Bronchial epithelial cell (primary cell): ENCODE data around the gene USP6. TPM values are rescaled to one million over a fixed set of nuclear protein-coding genes. Genes with fewer than 3 reads are reported as not detected.
"Not testable (repeated sequence)": the region's sequence is repeated elsewhere in the genome, so short reads cannot be mapped to it uniquely, and the experiment has no call there.

Experiments used
- DNase-seq: peaks from one replicate; pipeline ENCODE4 v3.0.0-alpha.2; 2010; ENCODE audit warnings: low read depth
- FAIRE-seq: peaks from 2 replicates; lab custom pipeline; 2011; peaks lifted over from hg19 to GRCh38; lab: Jason Lieb, UNC
- H3K27me3 ChIP-seq: 2 replicates; pipeline ENCODE4 v1.5.1; 2011; ENCODE audit warnings: low read length; ENCODE audit not compliant: control insufficient read depth, insufficient read depth
- H3K36me3 ChIP-seq: 2 replicates; pipeline ENCODE4 v1.5.1; 2011; ENCODE audit warnings: low read length; ENCODE audit not compliant: control insufficient read depth, insufficient read depth
- H3K4me3 ChIP-seq: 2 replicates; pipeline ENCODE4 v1.5.1; 2011; ENCODE audit warnings: mild to moderate bottlenecking, low read depth, low read length, control low read depth
- total RNA-seq: library from RNA; depleted of rRNA; stranded (reverse); fragments of >200 nt; gene quantifications from 2 replicates; pipeline ENCODE4 v1.2.1, GENCODE V29; 2014
- TF ChIP-seq, protein P1 (sequence below): IDR thresholded peaks from 2 replicates; pipeline ENCODE4 v1.5.1; 2011; ENCODE audit warnings: mild to moderate bottlenecking, moderate library complexity, low read length, control low read depth, inconsistent platforms; ENCODE audit not compliant: insufficient read depth, severe bottlenecking

The USP6 gene
- total RNA-seq, 1 donor from 2014 or later, result not detected

DNA sequence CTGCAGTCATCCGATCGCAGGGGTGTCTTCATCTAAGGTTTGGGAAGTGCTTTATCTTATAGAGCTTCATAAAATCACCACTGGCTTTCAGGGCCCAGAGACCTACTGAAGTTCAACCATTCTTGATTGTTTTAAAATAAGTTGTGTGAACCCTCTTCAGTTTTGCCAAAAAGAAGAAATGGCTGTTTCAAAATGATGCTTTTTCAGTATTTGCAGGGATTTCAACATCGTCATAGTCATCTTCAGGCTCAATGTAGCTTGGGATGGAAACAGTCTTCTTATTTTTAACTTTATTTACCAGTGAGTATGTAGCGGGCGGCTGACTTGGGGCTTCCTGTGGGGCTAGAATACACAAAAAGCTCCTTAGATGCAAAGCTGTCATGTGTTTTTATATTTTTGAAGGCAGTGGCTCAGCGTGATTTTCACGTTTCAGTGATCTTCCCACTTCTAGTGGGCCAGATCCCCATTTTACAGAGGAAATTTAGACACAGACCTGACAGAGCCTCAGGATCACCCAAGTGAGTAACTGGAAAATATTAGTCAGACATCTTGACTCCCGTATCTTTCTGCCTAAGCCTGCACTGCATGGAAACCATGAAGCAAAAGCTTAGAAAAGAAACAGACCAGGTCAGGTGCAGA is 94.9 kb downstream of the USP6 start:
- no peak for FAIRE-seq
- no peaks in the 10 kb centered on the region for H3K27me3 ChIP-seq
- TF ChIP-seq, protein P1, sequence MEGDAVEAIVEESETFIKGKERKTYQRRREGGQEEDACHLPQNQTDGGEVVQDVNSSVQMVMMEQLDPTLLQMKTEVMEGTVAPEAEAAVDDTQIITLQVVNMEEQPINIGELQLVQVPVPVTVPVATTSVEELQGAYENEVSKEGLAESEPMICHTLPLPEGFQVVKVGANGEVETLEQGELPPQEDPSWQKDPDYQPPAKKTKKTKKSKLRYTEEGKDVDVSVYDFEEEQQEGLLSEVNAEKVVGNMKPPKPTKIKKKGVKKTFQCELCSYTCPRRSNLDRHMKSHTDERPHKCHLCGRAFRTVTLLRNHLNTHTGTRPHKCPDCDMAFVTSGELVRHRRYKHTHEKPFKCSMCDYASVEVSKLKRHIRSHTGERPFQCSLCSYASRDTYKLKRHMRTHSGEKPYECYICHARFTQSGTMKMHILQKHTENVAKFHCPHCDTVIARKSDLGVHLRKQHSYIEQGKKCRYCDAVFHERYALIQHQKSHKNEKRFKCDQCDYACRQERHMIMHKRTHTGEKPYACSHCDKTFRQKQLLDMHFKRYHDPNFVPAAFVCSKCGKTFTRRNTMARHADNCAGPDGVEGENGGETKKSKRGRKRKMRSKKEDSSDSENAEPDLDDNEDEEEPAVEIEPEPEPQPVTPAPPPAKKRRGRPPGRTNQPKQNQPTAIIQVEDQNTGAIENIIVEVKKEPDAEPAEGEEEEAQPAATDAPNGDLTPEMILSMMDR, result no peak

DNA sequence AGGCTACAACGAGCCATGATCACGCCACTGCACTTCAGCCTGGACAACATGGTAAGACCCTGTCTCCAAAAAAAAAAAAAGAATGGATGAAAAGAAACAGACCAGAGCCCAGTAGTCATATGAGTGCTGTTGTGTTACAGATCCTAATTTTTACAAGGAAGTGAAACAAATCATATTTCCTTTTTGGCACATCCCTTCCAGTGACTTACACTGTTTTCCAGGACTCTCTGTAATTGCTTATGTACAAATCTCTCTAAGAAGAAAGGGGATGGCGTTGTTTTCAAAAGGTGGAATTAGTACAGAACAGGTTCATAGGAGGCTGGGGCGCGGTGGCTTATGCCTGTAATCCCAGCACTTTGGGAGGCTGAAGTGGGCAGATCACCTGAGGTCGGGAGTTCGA is 95.6 kb downstream of the USP6 start:
- TF ChIP-seq, protein P1, result no peak
- no peak for FAIRE-seq
- H3K36me3 ChIP-seq, result no peaks in the 10 kb centered on the region
- no peak for DNase-seq
- no peaks in the 10 kb centered on the region for H3K27me3 ChIP-seq
- H3K4me3 ChIP-seq, result no peak overlapping the region

More for the DNA sequence above, 94.9 kb downstream of the USP6 start:
- no peak overlapping the region for H3K4me3 ChIP-seq
- H3K36me3 ChIP-seq, result no peaks in the 10 kb centered on the region
- DNase-seq, result no peak

DNA sequence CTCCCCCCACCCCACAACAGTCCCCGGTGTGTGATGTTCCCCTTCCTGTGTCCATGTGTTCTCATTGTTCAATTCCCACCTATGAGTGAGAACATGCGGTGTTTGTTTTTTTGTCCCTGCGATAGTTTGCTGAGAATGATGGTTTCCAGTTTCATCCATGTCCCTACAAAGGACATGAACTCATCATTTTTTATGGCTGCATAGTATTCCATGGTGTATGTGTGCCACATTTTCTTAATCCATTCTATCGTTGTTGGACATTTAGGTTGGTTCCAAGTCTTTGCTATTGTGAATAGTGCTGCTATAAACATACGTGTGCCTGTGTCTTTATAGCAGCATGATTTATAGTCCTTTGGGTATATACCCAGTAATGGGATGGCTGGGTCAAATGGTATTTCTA is 101.7 kb downstream of the USP6 start:
- not testable (repeated sequence) for DNase-seq, H3K4me3 ChIP-seq, H3K27me3 ChIP-seq, H3K36me3 ChIP-seq, FAIRE-seq

DNA sequence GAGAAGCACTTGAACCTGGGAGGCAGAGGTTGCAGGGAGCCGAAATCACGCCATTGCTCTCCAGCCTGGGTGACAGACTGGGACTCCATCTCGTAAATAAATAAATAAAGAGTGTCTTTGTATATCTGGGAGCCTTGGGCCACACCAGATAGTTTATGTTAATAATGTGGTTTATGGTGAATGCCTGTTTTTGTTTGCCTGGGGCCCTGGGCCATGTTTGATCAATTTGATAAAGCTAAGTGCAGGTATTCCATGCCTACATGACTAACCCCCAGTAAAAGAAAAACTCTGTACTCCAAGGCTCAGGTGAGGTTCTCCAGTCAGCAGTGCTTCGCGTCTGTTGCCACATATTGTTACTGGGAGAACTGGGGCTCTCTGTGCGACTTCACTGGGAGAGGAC is 103.7 kb downstream of the USP6 start:
- Histone ChIP-seq H3K36me3 (no peaks in the 10 kb centered on the region), H3K27me3 (no peaks in the 10 kb centered on the region), H3K4me3 (no peak overlapping the region)
- TF ChIP-seq, protein P1, result no peak
- DNase-seq (no peak), FAIRE-seq (no peak)

DNA sequence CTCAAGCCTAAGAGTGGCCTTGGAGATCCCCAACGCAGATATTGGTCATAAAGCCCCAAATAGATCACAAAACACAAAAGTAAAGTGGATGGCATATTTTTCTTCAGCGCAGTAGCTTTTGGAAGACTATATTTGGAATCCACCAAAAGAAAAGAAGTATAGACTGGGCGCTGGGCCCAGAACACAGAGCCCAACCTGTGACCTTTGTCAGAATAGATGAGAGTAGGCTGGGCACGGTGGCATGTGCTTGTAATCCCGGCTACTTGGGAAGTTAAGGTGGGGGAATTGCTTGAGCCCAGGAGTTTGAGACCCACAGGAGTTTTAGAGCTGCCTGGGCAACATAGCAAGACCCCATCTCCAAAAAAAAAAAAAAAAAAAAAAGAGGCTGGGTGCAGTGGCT is 104.2 kb downstream of the USP6 start:
- FAIRE-seq (no peak), DNase-seq (no peak)
- Histone ChIP-seq H3K27me3 (no peaks in the 10 kb centered on the region), H3K36me3 (no peaks in the 10 kb centered on the region), H3K4me3 (no peak overlapping the region)
- TF ChIP-seq, protein P1, result no peak

DNA sequence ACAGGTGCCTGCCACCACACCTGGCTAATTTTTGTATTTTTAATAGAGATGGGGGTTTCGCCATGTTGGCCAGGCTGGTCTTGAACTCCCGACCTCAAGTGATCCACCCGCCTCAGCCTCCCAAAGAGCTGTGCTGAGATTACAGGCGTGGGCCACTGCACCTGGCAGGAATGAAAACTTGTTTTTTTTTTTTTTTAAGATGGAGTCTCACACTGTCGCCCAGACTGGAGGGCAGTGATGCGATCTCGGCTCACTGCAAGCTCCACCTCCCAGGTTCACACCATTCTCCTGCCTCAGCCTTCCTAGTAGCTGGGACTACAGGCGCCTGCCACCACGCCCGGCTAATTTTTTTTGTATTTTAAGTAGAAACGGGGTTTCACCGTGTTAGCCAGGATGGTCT is 106.1 kb downstream of the USP6 start:
- not testable (repeated sequence) for FAIRE-seq, H3K36me3 ChIP-seq, H3K27me3 ChIP-seq, DNase-seq, H3K4me3 ChIP-seq

Other genes with a start within 250 kb of the USP6 start
- 5.5 and 8.3 TPM in 2 replicates for gene C17orf107, start 216.5 kb upstream of the USP6 start, total RNA-seq
- 0.13 and 0.79 TPM in 2 replicates for gene CHRNE, start 212.9 kb upstream of the USP6 start, total RNA-seq
- gene GP1BA, start 183.8 kb upstream of the USP6 start, total RNA-seq, result not detected in 2 replicates
- gene SLC25A11, start 176.0 kb upstream of the USP6 start, total RNA-seq, result 51.6 and 71.8 TPM in 2 replicates
- gene RNF167, start 175.8 kb upstream of the USP6 start, total RNA-seq, result 15.8 and 26.0 TPM in 2 replicates
- 440 and 907 TPM in 2 replicates for gene PFN1, start 167.5 kb upstream of the USP6 start, total RNA-seq
- 0.51 and 1.8 TPM in 2 replicates for gene ENO3, start 164.9 kb upstream of the USP6 start, total RNA-seq
- gene SPAG7, start 148.2 kb upstream of the USP6 start, total RNA-seq, result 40.5 and 64.0 TPM in 2 replicates
- gene CAMTA2, start 128.4 kb upstream of the USP6 start, total RNA-seq, result 4.7 and 5.9 TPM in 2 replicates
- gene INCA1, start 118.5 kb upstream of the USP6 start, total RNA-seq, result 0.13 and 0.53 TPM in 2 replicates
- 89.0 and 232 TPM in 2 replicates for gene KIF1C, start 118.1 kb upstream of the USP6 start, total RNA-seq
- gene SLC52A1, start 80.6 kb upstream of the USP6 start, total RNA-seq, result 0.26 and 0.53 TPM in 2 replicates
- 0.53 and 0.64 TPM in 2 replicates for gene ZFP3, start 37.6 kb upstream of the USP6 start, total RNA-seq
- gene ZNF232, start 4.2 kb upstream of the USP6 start, total RNA-seq, result 8.2 and 10.0 TPM in 2 replicates
- gene ZNF594, start 75.8 kb downstream of the USP6 start, total RNA-seq, result 2.9 and 3.2 TPM in 2 replicates
- not detected in 2 replicates for gene SCIMP, start 118.8 kb downstream of the USP6 start, total RNA-seq
- gene RABEP1, start 166.3 kb downstream of the USP6 start, total RNA-seq, result 38.5 and 41.1 TPM in 2 replicates